IMR-90 (cell line): ENCODE data around the gene HS6ST3. TPM values are rescaled to one million over a fixed set of nuclear protein-coding genes. Genes with fewer than 3 reads are reported as not detected.

Source experiments
- ATAC-seq: fragments of 200-7000 bp; cut with Tn5 transposase; 2 replicates; pipeline ENCODE4 v1.9.1; 2020; ENCODE audit warnings: low read depth, mild to moderate bottlenecking, moderate library complexity
- BruUV-seq: library from RNA; stranded (reverse); fragments of 400-500 nt; replicated peaks from 2 replicates; lab custom pipeline; 2021; lab: Mats Ljungman, UMichigan
- CTCF ChIA-PET: fragments of 300-600 bp; formaldehyde crosslinking; extraction: SDS; loops from one replicate; lab custom pipeline; 2021; ENCODE audit warnings: antibody characterized with exemption; lab: Yijun Ruan, JAX
- POLR2A ChIA-PET: fragments of 300-600 bp; sonication (Branson Sonifier 250); formaldehyde crosslinking; loops from one replicate; lab custom pipeline; 2022; ENCODE audit warnings: antibody characterized with exemption; ENCODE audit not compliant: unreplicated experiment; lab: Charles Lee
- DNase-seq: peaks from one replicate; pipeline ENCODE4 v3.0.0; 2013
- H2AFZ ChIP-seq: replicated peaks from 2 replicates; pipeline ENCODE3; 2013; ENCODE audit warnings: low read length, mild to moderate bottlenecking; ENCODE audit not compliant: poor library complexity
- H2AK5ac ChIP-seq: 2 replicates; pipeline ENCODE4 v1.6.1; 2013; ENCODE audit warnings: low read depth, low read length, inconsistent platforms
- H2AK9ac ChIP-seq: replicated peaks from 2 replicates; pipeline ENCODE3; 2013; ENCODE audit warnings: mild to moderate bottlenecking, low read depth, low read length, moderate library complexity; ENCODE audit not compliant: poor library complexity
- H2BK120ac ChIP-seq: 2 replicates; pipeline ENCODE4 v1.6.1; 2013; ENCODE audit warnings: low read depth, low read length, inconsistent platforms
- H2BK15ac ChIP-seq: 3 replicates; pipeline ENCODE4 v1.6.1; 2013; ENCODE audit warnings: low read depth, low read length, inconsistent platforms
- H2BK20ac ChIP-seq: 2 replicates; pipeline ENCODE4 v1.6.1; 2013; ENCODE audit warnings: low read depth, mild to moderate bottlenecking, inconsistent platforms, low read length, moderate library complexity
- H2BK5ac ChIP-seq: 2 replicates; pipeline ENCODE4 v1.6.1; 2013; ENCODE audit warnings: mild to moderate bottlenecking, low read depth, low read length, inconsistent platforms; ENCODE audit not compliant: poor library complexity, severe bottlenecking
- H3K14ac ChIP-seq: replicated peaks from 2 replicates; pipeline ENCODE4 v1.6.1; 2013; ENCODE audit warnings: low read depth, low read length, inconsistent platforms
- H3K18ac ChIP-seq: 2 replicates; pipeline ENCODE4 v1.6.1; 2013; ENCODE audit warnings: low read depth, low read length, control low read depth
- H3K23ac ChIP-seq: 2 replicates; pipeline ENCODE4 v1.6.1; 2013; ENCODE audit warnings: low read depth, low read length, inconsistent platforms
- H3K27ac ChIP-seq: 2 replicates; pipeline ENCODE4 v1.5.1; 2013; ENCODE audit warnings: mild to moderate bottlenecking, control low read depth, low read length; ENCODE audit not compliant: insufficient read depth
- H3K27me3 ChIP-seq: 2 replicates; pipeline ENCODE4 v1.6.1; 2013; ENCODE audit warnings: low read length; ENCODE audit not compliant: control insufficient read depth, insufficient read depth
- H3K36me3 ChIP-seq: 2 replicates; pipeline ENCODE4 v1.6.1; 2013; ENCODE audit warnings: low read length, mixed read lengths; ENCODE audit not compliant: control insufficient read depth, insufficient read depth
- H3K4ac ChIP-seq: 2 replicates; pipeline ENCODE4 v1.6.1; 2013; ENCODE audit warnings: low read depth, low read length, inconsistent platforms
- H3K4me1 ChIP-seq: 2 replicates; pipeline ENCODE4 v1.6.1; 2013; ENCODE audit warnings: low read length, mixed read lengths; ENCODE audit not compliant: control insufficient read depth, insufficient read depth
- H3K4me2 ChIP-seq: 2 replicates; pipeline ENCODE4 v1.6.1; 2013; ENCODE audit warnings: low read depth, mild to moderate bottlenecking, control low read depth, low read length, moderate library complexity
- H3K4me3 ChIP-seq: 2 replicates; pipeline ENCODE4 v1.5.1; 2013; ENCODE audit warnings: low read depth, mild to moderate bottlenecking, control low read depth, low read length, moderate library complexity; ENCODE audit not compliant: insufficient read depth
- H3K56ac ChIP-seq: 2 replicates; pipeline ENCODE4 v1.6.1; 2013; ENCODE audit warnings: low read length, inconsistent platforms; ENCODE audit not compliant: insufficient read depth; ENCODE audit errors: extremely low read depth
- H3K79me1 ChIP-seq, 2 experiments: 2 replicates each; pipeline ENCODE4 v1.6.1; 2013; ENCODE audit warnings: low read length in 2 of 2, inconsistent platforms in 1 of 2, low read depth in 1 of 2
- H3K9ac ChIP-seq: 2 replicates; pipeline ENCODE4 v1.6.1; 2013; ENCODE audit warnings: low read depth, low read length, control low read depth
- H3K9me1 ChIP-seq: 2 replicates; pipeline ENCODE4 v1.6.1; 2013; ENCODE audit warnings: low read length, inconsistent platforms; ENCODE audit not compliant: insufficient read depth
- H3K9me3 ChIP-seq: 2 replicates; pipeline ENCODE4 v1.6.1; 2013; ENCODE audit warnings: low read length; ENCODE audit not compliant: control insufficient read depth, insufficient read depth
- H4K20me1 ChIP-seq: 2 replicates; pipeline ENCODE4 v1.6.1; 2013; ENCODE audit warnings: low read length, inconsistent platforms; ENCODE audit not compliant: insufficient read depth
- H4K5ac ChIP-seq: 2 replicates; pipeline ENCODE4 v1.6.1; 2013; ENCODE audit warnings: mild to moderate bottlenecking, low read depth, low read length, control low read depth
- H4K8ac ChIP-seq, 2 experiments: 2 replicates each; pipeline ENCODE4 v1.6.1; 2013; ENCODE audit warnings: low read depth in 2 of 2, low read length in 2 of 2, control low read depth in 1 of 2, inconsistent platforms in 1 of 2
- H4K91ac ChIP-seq: 2 replicates; pipeline ENCODE4 v1.6.1; 2013; ENCODE audit warnings: low read depth, low read length, inconsistent platforms; ENCODE audit not compliant: insufficient read depth
- BHLHE40 ChIP-seq: fragments of 150-350 bp; IDR thresholded peaks from 2 replicates; pipeline ENCODE4 v1.6.1; 2016; ENCODE audit warnings: mild to moderate bottlenecking, low read depth, low read length
- CEBPB ChIP-seq: IDR thresholded peaks from 2 replicates; pipeline ENCODE4 v1.6.1; 2012; ENCODE audit warnings: low read depth, low read length, improper control_type of control experiment
- ELK1 ChIP-seq: fragments of 150-350 bp; IDR thresholded peaks from 2 replicates; pipeline ENCODE4 v1.6.1; 2016; ENCODE audit warnings: low read depth, mild to moderate bottlenecking, low read length, moderate library complexity, borderline replicate concordance
- FOS ChIP-seq: fragments of 150-350 bp; IDR thresholded peaks from 2 replicates; pipeline ENCODE4 v1.6.1; 2016; ENCODE audit warnings: low read depth, low read length
- NFE2L2 ChIP-seq: fragments of 150-350 bp; IDR thresholded peaks from 2 replicates; pipeline ENCODE4 v1.6.1; 2016; ENCODE audit warnings: low read depth, mild to moderate bottlenecking, low read length
- POLR2A ChIP-seq: IDR thresholded peaks from 2 replicates; pipeline ENCODE4 v1.6.1; 2012; ENCODE audit warnings: mild to moderate bottlenecking, low read depth, low read length
- RAD21 ChIP-seq: IDR thresholded peaks from 2 replicates; pipeline ENCODE4 v1.6.1; 2012; ENCODE audit warnings: low read length, improper control_type of control experiment
- RCOR1 ChIP-seq: IDR thresholded peaks from 2 replicates; pipeline ENCODE4 v1.6.1; 2012; ENCODE audit warnings: mild to moderate bottlenecking, low read length, improper control_type of control experiment; ENCODE audit not compliant: insufficient replicate concordance
- USF2 ChIP-seq: fragments of 150-350 bp; IDR thresholded peaks from 2 replicates; pipeline ENCODE4 v1.6.1; 2017; ENCODE audit warnings: mild to moderate bottlenecking, antibody characterized with exemption, low read length, low read depth
- WGBS, 2 experiments: methylation state at CpG; one replicate each; pipeline versions ENCODE4 v1.1.5 to v1.1.7; 2013; ENCODE audit warnings: missing lambda C conversion rate in 2 of 2; ENCODE audit not compliant: insufficient read length in 1 of 2; ENCODE audit errors: extremely low coverage in 2 of 2; 5-methylcytosine and 5-hydroxymethylcytosine counted together
- dilution Hi-C: fragments of 300-500 bp; cut with HindIII; formaldehyde crosslinking; loops from one replicate; pipeline ENCODE4 v1.14.3; 2018; ENCODE audit warnings: low sequenced_read_pairs; ENCODE audit not compliant: unreplicated experiment
- in situ Hi-C: fragments of 300-500 bp; cut with MboI; formaldehyde crosslinking; loops from 3 replicates; pipeline ENCODE4 v1.14.3; 2019; ENCODE audit warnings: low sequenced_read_pairs, inconsistent platforms, mixed read lengths
- intact Hi-C: fragments of 100-400 bp; cut with micrococcal nuclease; formaldehyde crosslinking; loops from 2 replicates; pipeline ENCODE4 v1.10.0; 2022
- polyA plus RNA-seq, 3 experiments: library from polyadenylated mRNA; depleted of rRNA; stranded (reverse); fragments of >200 nt; gene quantifications; 2 replicates each; pipeline ENCODE4 v1.2.3, GENCODE V29; 2012; ENCODE audit warnings: low replicate concordance in 1 of 3
- total RNA-seq: library from RNA; depleted of rRNA; stranded (reverse); fragments of >200 nt; gene quantifications from 2 replicates; pipeline ENCODE4 v1.2.3, GENCODE V29; 2012
- TF ChIP-seq, protein P1 (sequence below): conservative IDR thresholded peaks from 2 replicates; pipeline ENCODE4 v1.5.1; 2012; ENCODE audit warnings: mild to moderate bottlenecking, low read depth, low read length, improper control_type of control experiment

The HS6ST3 gene
- total and polyA plus RNA-seq, 2 of the 4 experiments (the other 2 are of a cell fraction), result not detected

DNA sequence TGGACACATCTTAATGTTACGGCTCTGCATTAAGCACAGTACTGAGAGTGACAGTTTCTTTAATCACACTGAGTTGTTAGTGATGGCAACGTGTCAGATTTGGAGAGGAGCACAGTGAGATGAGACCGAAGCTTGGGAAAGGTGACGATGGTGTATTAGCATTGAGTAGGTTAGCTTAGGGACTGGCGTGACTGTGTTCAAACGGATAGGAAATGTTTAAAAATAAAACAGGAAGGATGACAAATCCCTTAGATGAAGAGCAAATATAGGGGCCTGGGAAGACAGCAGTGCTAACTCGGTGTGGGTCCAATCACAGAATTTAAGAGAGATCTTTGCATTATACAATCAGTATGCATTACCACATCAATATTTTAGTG is 384.3 kb downstream of the HS6ST3 start:
- Histone ChIP-seq H3K27me3 (no peaks in the 10 kb centered on the region), H3K23ac (no peak overlapping the region), H3K27ac (no peak overlapping the region), H3K9ac (no peak overlapping the region), H3K18ac (no peak overlapping the region), H3K9me3 (peaks cover 12% of the 10 kb centered on the region), H3K36me3 (no peaks in the 10 kb centered on the region), H3K79me1 (no peaks in the 10 kb centered on the region), H3K56ac (no peak overlapping the region), H2BK15ac (no peak overlapping the region), H2AFZ (no peak overlapping the region), H2BK5ac (no peak overlapping the region), H3K9me1 (no peaks in the 10 kb centered on the region), H4K91ac (no peak overlapping the region), H3K4me1 (no peaks in the 10 kb centered on the region), H4K20me1 (no peaks in the 10 kb centered on the region), H2AK9ac (no peak overlapping the region), H4K8ac (no peak overlapping the region), H3K4me2 (no peak overlapping the region), H3K4me3 (no peak overlapping the region), H3K14ac (no peak overlapping the region), H3K4ac (no peak overlapping the region), H2BK20ac (no peak overlapping the region), H4K5ac (no peak overlapping the region), H2AK5ac (no peak overlapping the region), H2BK120ac (no peak overlapping the region)
- in situ Hi-C loops, result no loop called here
- no TSS peak for BruUV-seq
- CTCF ChIA-PET, result no interaction called here
- WGBS, 2 experiments, result 38% methylated on average over 3 of the region's 7 CpGs; no CpG with 5 or more reads in 1 of the 2 experiments
- POLR2A ChIA-PET, result no interaction called here
- TF ChIP-seq FOS (no peak), NFE2L2 (no peak), USF2 (no peak), BHLHE40 (no peak), POLR2A (no peak), RAD21 (no peak), RCOR1 (no peak), ELK1 (no peak), CEBPB (no peak)
- TF ChIP-seq, protein P1, sequence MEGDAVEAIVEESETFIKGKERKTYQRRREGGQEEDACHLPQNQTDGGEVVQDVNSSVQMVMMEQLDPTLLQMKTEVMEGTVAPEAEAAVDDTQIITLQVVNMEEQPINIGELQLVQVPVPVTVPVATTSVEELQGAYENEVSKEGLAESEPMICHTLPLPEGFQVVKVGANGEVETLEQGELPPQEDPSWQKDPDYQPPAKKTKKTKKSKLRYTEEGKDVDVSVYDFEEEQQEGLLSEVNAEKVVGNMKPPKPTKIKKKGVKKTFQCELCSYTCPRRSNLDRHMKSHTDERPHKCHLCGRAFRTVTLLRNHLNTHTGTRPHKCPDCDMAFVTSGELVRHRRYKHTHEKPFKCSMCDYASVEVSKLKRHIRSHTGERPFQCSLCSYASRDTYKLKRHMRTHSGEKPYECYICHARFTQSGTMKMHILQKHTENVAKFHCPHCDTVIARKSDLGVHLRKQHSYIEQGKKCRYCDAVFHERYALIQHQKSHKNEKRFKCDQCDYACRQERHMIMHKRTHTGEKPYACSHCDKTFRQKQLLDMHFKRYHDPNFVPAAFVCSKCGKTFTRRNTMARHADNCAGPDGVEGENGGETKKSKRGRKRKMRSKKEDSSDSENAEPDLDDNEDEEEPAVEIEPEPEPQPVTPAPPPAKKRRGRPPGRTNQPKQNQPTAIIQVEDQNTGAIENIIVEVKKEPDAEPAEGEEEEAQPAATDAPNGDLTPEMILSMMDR, result no peak
- intact Hi-C loops, result no loop called here
- dilution Hi-C loops, result no loop called here
- no peak for DNase-seq
- no peak for ATAC-seq
